ENCODE results near the gene USP6NL. TPM values are rescaled to one million over a fixed set of nuclear protein-coding genes. Genes with fewer than 3 reads are reported as not detected.

Gene USP6NL
- total and polyA plus RNA-seq, 9 of the 15 experiments (the other 6 are each of a cell fraction or from before 2014, with no cell fraction given): 3.2 to 26.6 (median 19.8) TPM

DNA sequence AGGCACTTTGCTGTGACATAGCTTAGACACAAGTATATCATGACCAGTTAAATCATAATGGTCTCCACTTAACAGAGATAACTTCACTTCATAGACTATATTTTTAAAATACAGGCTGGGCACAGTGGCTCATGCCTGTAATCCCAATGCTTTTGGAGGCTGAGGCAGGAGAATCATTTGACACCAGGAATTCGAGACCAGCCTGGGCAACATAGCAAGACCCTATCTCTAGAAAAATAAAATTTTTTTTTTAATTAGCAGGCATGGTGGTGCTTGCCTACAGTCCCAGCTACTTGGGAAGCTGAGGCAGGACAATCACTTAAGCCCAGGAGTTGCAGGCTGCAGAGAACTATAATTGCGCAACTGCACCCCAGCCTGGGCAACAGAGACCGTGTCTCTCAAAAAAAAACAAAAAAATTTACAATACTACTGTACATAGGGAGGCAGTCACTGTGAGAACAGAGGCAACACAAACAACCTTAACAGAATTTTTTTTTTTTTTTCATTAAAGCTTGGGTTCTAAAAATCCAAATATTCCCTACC lies 105.1 kb downstream of the USP6NL start (continued):
- TF ChIP-seq ETS2 (tag; IDR thresholded peaks at IDR 0.05; ENCODE audit: borderline replicate concordance, poor library complexity, severe bottlenecking): no peak

DNA sequence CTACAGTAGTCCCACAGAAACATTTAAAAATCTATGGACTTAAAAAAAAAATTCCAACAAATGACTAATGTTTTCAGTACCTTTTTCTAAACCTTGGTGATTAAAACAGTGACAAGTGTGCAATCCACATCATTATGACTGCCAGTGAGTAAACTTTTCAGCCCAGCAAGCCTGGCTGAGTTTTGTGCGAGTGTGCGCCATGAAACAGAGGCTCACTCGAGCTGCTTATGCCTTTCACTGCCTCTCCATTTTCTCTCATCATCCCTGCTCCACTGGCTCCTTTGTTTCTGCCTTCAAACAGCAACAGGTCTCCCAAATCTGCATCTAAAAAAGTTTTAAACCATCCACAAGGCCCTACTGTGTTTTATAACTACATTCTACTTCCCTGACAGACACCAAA lies 105.8 kb downstream of the USP6NL start:
- Histone ChIP-seq H3K4me3 (no peak overlapping the region), H3K9me1 (ENCODE audit: control insufficient read depth, insufficient read depth, low read length) (no peaks in the 10 kb centered on the region), H3K9me3 (replicated peaks; ENCODE audit: control insufficient read depth, insufficient read depth, low read depth, low read length) (no peaks in the 10 kb centered on the region), H4K20me1 (replicated peaks; ENCODE audit: control insufficient read depth, insufficient read depth, low read length) (no peaks in the 10 kb centered on the region), H3K27ac (ENCODE audit: extremely low read depth, low read depth, low read length) (0 out of 3 replicates have a peak overlapping the region, but pooled peaks have one; percentile 10), H3K9ac (ENCODE audit: insufficient read depth in 1 of 2, low read depth in 2 of 2, low read length in 2 of 2) (no peak overlapping the region), H2AFZ (ENCODE audit: low read depth, low read length) (no peak overlapping the region), H3K27me3 (ENCODE audit: control insufficient read depth in 2 of 2, insufficient read depth in 2 of 2, low read length in 2 of 2) (no peaks in the 10 kb centered on the region), H3K36me3 (ENCODE audit: control insufficient read depth, insufficient read depth, low read length) (peaks cover 30% of the 10 kb centered on the region), H3K4me2 (ENCODE audit: insufficient read depth, low read length) (no peak overlapping the region), H3K79me2 (ENCODE audit: control insufficient read depth, insufficient read depth, low read length) (peaks cover 11% of the 10 kb centered on the region; the same call in 1 of the 3 replicates), H3K4me1 (replicated peaks in 1 of 2; ENCODE audit: control insufficient read depth in 2 of 2, insufficient read depth in 2 of 2, low read length in 2 of 2) (peaks cover 0 to 7% of the 10 kb centered on the region in 2 experiments; a peak in 3 of 5 replicates)
- DNase-seq (ENCODE audit: extremely low read depth in 1 of 4, low spot score in 3 of 4) (no peak), ATAC-seq (no peak), FAIRE-seq (no peak)
- CTCF ChIA-PET (ENCODE audit: low intra/inter-chr PET ratio): no interaction called here
- intact Hi-C loops (cut with micrococcal nuclease) (no loop called here), in situ Hi-C loops (cut with MboI) (loop anchor here (25.0 kb wide), 1 partner anchor 482 kb away; no protein-coding TSS in a partner anchor)
- TF ChIP-seq NELFE (IDR thresholded peaks at IDR 0.05; ENCODE audit: insufficient read depth, insufficient read length) (no peak), TGIF2 (CRISPR knock-in tag; IDR thresholded peaks at IDR 0.05) (no peak), OTX1 (CRISPR knock-in tag; IDR thresholded peaks at IDR 0.05) (no peak), SUPT5H (IDR thresholded peaks at IDR 0.05) (no peak), POLR3A (IDR thresholded peaks at IDR 0.05; ENCODE audit: borderline replicate concordance, extremely low read depth, insufficient read depth, insufficient read length) (no peak), MEF2A (IDR thresholded peaks at IDR 0.05; ENCODE audit: control insufficient read depth, low read depth, low read length) (no peak), ZNF561 (CRISPR knock-in tag; conservative IDR thresholded peaks at IDR 0.05) (no peak), KHSRP (IDR thresholded peaks at IDR 0.05) (no peak)
- WGBS (ENCODE audit: insufficient coverage, low coverage, missing lambda C conversion rate): 89% methylated on average over 3 of the region's 3 CpGs
- POLR2A ChIA-PET: interaction anchor here (0.9 to 1.1 kb wide), 2 partner anchors 9 to 24 kb away, joined by 3 to 4 read pairs; no protein-coding TSS in a partner anchor
- no TSS peak for BruUV-seq (replicated peaks)
